Breast epithelium (tissue), 3 donors: ENCODE results near the gene GLRX2.

ENCODE experiments used
- POLR2A ChIP-seq: fragments of 450-650 bp; IDR thresholded peaks from one replicate; pipeline ENCODE4 v1.6.1; 2016; ENCODE audit warnings: antibody characterized with exemption, mild to moderate bottlenecking, moderate library complexity
- TF ChIP-seq, protein P1 (sequence below), 3 donors: fragments of 450-650 bp; IDR thresholded peaks; one replicate each; pipeline ENCODE4 v1.5.1; 2016 to 2017; ENCODE audit warnings: antibody characterized with exemption in 3 of 3, mild to moderate bottlenecking in 3 of 3, moderate library complexity in 3 of 3

DNA sequence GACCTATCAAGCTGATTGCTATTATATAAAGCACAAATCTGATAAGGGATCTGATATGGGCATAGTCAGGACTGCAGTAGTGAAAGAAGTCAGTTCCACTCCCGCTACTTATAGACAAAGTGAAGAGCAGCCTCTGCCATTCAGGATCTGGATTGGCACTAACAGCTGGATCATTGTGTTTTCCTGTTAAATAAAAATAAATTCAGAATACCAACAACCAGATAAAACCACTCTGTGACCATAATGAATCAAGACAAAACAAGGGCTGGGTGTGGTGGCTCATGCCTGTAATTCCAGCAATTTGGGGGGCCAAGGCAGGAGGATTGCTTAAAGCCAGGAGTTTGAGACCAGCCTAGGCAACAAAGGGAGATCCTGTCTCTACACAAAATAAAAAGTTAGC is 5.0 kb upstream of the GLRX2 start:
- TF ChIP-seq POLR2A, result no peak
- TF ChIP-seq, protein P1, sequence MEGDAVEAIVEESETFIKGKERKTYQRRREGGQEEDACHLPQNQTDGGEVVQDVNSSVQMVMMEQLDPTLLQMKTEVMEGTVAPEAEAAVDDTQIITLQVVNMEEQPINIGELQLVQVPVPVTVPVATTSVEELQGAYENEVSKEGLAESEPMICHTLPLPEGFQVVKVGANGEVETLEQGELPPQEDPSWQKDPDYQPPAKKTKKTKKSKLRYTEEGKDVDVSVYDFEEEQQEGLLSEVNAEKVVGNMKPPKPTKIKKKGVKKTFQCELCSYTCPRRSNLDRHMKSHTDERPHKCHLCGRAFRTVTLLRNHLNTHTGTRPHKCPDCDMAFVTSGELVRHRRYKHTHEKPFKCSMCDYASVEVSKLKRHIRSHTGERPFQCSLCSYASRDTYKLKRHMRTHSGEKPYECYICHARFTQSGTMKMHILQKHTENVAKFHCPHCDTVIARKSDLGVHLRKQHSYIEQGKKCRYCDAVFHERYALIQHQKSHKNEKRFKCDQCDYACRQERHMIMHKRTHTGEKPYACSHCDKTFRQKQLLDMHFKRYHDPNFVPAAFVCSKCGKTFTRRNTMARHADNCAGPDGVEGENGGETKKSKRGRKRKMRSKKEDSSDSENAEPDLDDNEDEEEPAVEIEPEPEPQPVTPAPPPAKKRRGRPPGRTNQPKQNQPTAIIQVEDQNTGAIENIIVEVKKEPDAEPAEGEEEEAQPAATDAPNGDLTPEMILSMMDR (IDR thresholded peaks at IDR 0.05), result no peak
